DND-41 (cell line): ENCODE measurements around the gene ARHGAP20.

Experiments
- EZH2 ChIP-seq: IDR thresholded peaks from 3 replicates; pipeline ENCODE4 v1.6.1; 2012; ENCODE audit warnings: borderline replicate concordance, low read depth, mild to moderate bottlenecking, moderate library complexity, low read length, inconsistent platforms; ENCODE audit not compliant: severe bottlenecking
- TF ChIP-seq, protein P1 (sequence below): IDR thresholded peaks from 2 replicates; pipeline ENCODE4 v1.5.1; 2012; ENCODE audit warnings: borderline replicate concordance, low read length, moderate library complexity, mild to moderate bottlenecking; ENCODE audit not compliant: poor library complexity, severe bottlenecking; ENCODE audit errors: extremely low read depth

DNA sequence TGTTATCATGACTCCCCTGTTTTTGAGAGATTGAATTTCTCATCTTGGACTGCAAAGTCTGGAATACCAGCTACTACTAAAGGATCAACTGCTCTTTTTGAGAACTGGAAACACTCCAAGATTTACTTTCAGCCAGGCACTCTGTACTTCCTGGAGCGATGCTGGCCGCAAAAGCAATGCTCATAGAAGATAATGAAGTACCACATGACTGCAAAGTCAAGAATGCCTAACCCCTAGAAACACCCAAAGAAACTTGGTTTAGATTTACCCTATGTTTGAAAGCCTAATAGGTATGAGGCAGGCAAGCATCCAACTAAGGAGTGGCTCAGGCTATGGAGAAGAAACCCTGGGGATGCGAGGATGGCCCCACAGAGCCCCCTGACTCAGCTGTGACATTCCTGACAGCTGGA lies 47.7 kb upstream of the ARHGAP20 start:
- TF ChIP-seq, protein P1, sequence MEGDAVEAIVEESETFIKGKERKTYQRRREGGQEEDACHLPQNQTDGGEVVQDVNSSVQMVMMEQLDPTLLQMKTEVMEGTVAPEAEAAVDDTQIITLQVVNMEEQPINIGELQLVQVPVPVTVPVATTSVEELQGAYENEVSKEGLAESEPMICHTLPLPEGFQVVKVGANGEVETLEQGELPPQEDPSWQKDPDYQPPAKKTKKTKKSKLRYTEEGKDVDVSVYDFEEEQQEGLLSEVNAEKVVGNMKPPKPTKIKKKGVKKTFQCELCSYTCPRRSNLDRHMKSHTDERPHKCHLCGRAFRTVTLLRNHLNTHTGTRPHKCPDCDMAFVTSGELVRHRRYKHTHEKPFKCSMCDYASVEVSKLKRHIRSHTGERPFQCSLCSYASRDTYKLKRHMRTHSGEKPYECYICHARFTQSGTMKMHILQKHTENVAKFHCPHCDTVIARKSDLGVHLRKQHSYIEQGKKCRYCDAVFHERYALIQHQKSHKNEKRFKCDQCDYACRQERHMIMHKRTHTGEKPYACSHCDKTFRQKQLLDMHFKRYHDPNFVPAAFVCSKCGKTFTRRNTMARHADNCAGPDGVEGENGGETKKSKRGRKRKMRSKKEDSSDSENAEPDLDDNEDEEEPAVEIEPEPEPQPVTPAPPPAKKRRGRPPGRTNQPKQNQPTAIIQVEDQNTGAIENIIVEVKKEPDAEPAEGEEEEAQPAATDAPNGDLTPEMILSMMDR = no peak
- TF ChIP-seq EZH2 = no peak
